HG03460 (cell line): ENCODE measurements around the gene MAGEB5.
"Not testable (repeated sequence)": the region's sequence is repeated elsewhere in the genome, so short reads cannot be mapped to it uniquely, and the experiment has no call there.

Experiments used
- ATAC-seq: cut with Tn5 transposase; IDR thresholded peaks from one replicate; pipeline ENCODE4 v1.9.1; 2021; ENCODE audit not compliant: unreplicated experiment

The MAGEB5 gene

GRCh38 chrX:26215869-26216268, at the start of gene MAGEB5:
Gene MAGEB5, plus strand, starts transcription at chrX:26216169. Its CDS starts 1,133 bp downstream, at chrX:26217302.
- ATAC-seq = no peak

- no peak for ATAC-seq
These were observed 23.8 kb upstream of the MAGEB5 start, which contains the start of gene MAGEB6 for GRCh38 chrX:26192204-26192603. Gene MAGEB6, plus strand, starts transcription at chrX:26192440. Its CDS starts 1,407 bp downstream, at chrX:26193847.

- no peak for ATAC-seq
These were observed 12.4 kb upstream of the MAGEB5 start for GRCh38 chrX:26203561-26203960.

- not testable (repeated sequence) for ATAC-seq
These were observed 11.3 kb upstream of the MAGEB5 start for GRCh38 chrX:26204717-26205116.

GRCh38 chrX:26208012-26208411, 8.0 kb upstream of the MAGEB5 start:
- no peak for ATAC-seq

GRCh38 chrX:26219351-26219750, 3.4 kb downstream of the MAGEB5 start:
- ATAC-seq = no peak

GRCh38 chrX:26234177-26234576, 18.2 kb downstream of the MAGEB5 start:
- no peak for ATAC-seq

- no peak for ATAC-seq
These were observed 37.6 kb downstream of the MAGEB5 start for GRCh38 chrX:26253526-26253925.

GRCh38 chrX:26254436-26254835, 38.5 kb downstream of the MAGEB5 start:
- no peak for ATAC-seq

- ATAC-seq = no peak
These were observed 46.2 kb downstream of the MAGEB5 start for GRCh38 chrX:26262121-26262523.
